DOHH2 (cell line): ENCODE data around the gene TMCO1.

ENCODE experiments used
- H3F3A ChIP-seq: fragments of 200-600 bp; sonication (generic), shearing (Covaris generic); 2 replicates; pipeline ENCODE4 v1.6.0; 2016; ENCODE audit warnings: antibody characterized with exemption, mild to moderate bottlenecking; ENCODE audit not compliant: control insufficient read depth, insufficient read depth
- H3K27ac ChIP-seq: fragments of 200-600 bp; sonication (generic); 2 replicates; pipeline ENCODE4 v1.5.1; 2014; ENCODE audit warnings: low read depth, mild to moderate bottlenecking, low read length, moderate library complexity
- H3K27me3 ChIP-seq: fragments of 200-600 bp; sonication (generic); 2 replicates; pipeline ENCODE4 v1.6.1; 2014; ENCODE audit warnings: mild to moderate bottlenecking, low read length, mixed read lengths; ENCODE audit not compliant: control insufficient read depth
- H3K36me3 ChIP-seq: fragments of 200-600 bp; sonication (generic); 2 replicates; pipeline ENCODE4 v1.6.1; 2014; ENCODE audit warnings: mild to moderate bottlenecking, low read length, moderate library complexity, mixed read lengths; ENCODE audit not compliant: control insufficient read depth
- H3K4me1 ChIP-seq: fragments of 200-600 bp; sonication (generic); 2 replicates; pipeline ENCODE4 v1.6.1; 2014; ENCODE audit warnings: mild to moderate bottlenecking, low read length, mixed read lengths; ENCODE audit not compliant: control insufficient read depth
- H3K4me2 ChIP-seq: fragments of 200-600 bp; sonication (generic); 2 replicates; pipeline ENCODE4 v1.6.0; 2014; ENCODE audit warnings: mild to moderate bottlenecking, low read length, moderate library complexity
- H3K4me3 ChIP-seq: fragments of 200-600 bp; sonication (generic); 2 replicates; pipeline ENCODE4 v1.5.1; 2014; ENCODE audit warnings: mild to moderate bottlenecking, low read length, mixed read lengths
- H3K79me2 ChIP-seq: fragments of 200-600 bp; sonication (generic); 2 replicates; pipeline ENCODE4 v1.6.1; 2014; ENCODE audit warnings: mild to moderate bottlenecking, low read length, mixed read lengths; ENCODE audit not compliant: control insufficient read depth
- H3K9me2 ChIP-seq: fragments of 200-600 bp; sonication (generic); replicated peaks from 2 replicates; pipeline ENCODE4 v1.6.1; 2014; ENCODE audit warnings: mild to moderate bottlenecking, low read length, mixed read lengths; ENCODE audit not compliant: control insufficient read depth
- H3K9me3 ChIP-seq: fragments of 200-600 bp; sonication (generic); 2 replicates; pipeline ENCODE4 v1.6.1; 2014; ENCODE audit warnings: antibody characterized with exemption, low read length, mixed read lengths; ENCODE audit not compliant: control insufficient read depth, insufficient read depth
- H4K20me1 ChIP-seq: fragments of 200-600 bp; sonication (generic); 2 replicates; pipeline ENCODE4 v1.6.0; 2014; ENCODE audit warnings: low read depth, mild to moderate bottlenecking, antibody characterized with exemption, low read length, moderate library complexity; ENCODE audit not compliant: control insufficient read depth, insufficient read depth
- EZH2phosphoT487 ChIP-seq: fragments of 200-600 bp; sonication (generic); IDR thresholded peaks from 2 replicates; pipeline ENCODE4 v1.6.1; 2017; ENCODE audit warnings: borderline replicate concordance, mild to moderate bottlenecking, antibody characterized with exemption, low read length, moderate library complexity, mixed read lengths
- TF ChIP-seq, protein P1 (sequence below): fragments of 200-600 bp; sonication (generic); IDR thresholded peaks from one replicate; pipeline ENCODE4 v1.5.1; 2014; ENCODE audit warnings: antibody characterized with exemption, mild to moderate bottlenecking, low read depth, low read length; ENCODE audit not compliant: poor library complexity, severe bottlenecking

Gene TMCO1

DNA sequence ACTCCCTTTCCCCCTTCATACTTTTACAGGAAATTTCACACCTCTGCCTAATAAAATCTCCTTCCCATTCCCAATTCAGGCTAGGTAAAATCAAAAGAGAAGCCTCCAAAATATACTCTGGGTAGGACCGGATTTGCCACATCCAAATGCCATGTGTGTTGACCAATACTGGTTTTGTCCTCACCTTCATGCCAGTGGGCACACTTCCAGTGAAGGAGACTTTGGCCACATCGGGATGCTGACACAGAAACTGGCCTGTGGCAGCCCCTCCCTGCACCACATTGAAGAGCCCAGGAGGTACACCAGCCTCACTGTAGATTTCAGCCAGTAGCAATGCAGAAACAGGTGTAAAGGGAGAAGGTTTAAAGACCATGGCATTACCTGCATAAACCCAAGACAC lies 88.4 kb downstream of the TMCO1 start:
- TF ChIP-seq EZH2phosphoT487 = no peak
- TF ChIP-seq, protein P1, sequence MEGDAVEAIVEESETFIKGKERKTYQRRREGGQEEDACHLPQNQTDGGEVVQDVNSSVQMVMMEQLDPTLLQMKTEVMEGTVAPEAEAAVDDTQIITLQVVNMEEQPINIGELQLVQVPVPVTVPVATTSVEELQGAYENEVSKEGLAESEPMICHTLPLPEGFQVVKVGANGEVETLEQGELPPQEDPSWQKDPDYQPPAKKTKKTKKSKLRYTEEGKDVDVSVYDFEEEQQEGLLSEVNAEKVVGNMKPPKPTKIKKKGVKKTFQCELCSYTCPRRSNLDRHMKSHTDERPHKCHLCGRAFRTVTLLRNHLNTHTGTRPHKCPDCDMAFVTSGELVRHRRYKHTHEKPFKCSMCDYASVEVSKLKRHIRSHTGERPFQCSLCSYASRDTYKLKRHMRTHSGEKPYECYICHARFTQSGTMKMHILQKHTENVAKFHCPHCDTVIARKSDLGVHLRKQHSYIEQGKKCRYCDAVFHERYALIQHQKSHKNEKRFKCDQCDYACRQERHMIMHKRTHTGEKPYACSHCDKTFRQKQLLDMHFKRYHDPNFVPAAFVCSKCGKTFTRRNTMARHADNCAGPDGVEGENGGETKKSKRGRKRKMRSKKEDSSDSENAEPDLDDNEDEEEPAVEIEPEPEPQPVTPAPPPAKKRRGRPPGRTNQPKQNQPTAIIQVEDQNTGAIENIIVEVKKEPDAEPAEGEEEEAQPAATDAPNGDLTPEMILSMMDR = no peak
- H3K79me2 ChIP-seq = peaks cover 12% of the 10 kb centered on the region
- H3F3A ChIP-seq = no peaks in the 10 kb centered on the region
- no peak overlapping the region for H3K4me3 ChIP-seq
- H3K4me2 ChIP-seq = no peak overlapping the region
- no peaks in the 10 kb centered on the region for H3K4me1 ChIP-seq
- no peaks in the 10 kb centered on the region for H3K27me3 ChIP-seq
- H3K27ac ChIP-seq = no peak overlapping the region
- H4K20me1 ChIP-seq = peaks cover 6% of the 10 kb centered on the region
- H3K9me3 ChIP-seq = no peaks in the 10 kb centered on the region
- H3K36me3 ChIP-seq = peaks cover 70% of the 10 kb centered on the region
- H3K9me2 ChIP-seq = no peaks in the 10 kb centered on the region

DNA sequence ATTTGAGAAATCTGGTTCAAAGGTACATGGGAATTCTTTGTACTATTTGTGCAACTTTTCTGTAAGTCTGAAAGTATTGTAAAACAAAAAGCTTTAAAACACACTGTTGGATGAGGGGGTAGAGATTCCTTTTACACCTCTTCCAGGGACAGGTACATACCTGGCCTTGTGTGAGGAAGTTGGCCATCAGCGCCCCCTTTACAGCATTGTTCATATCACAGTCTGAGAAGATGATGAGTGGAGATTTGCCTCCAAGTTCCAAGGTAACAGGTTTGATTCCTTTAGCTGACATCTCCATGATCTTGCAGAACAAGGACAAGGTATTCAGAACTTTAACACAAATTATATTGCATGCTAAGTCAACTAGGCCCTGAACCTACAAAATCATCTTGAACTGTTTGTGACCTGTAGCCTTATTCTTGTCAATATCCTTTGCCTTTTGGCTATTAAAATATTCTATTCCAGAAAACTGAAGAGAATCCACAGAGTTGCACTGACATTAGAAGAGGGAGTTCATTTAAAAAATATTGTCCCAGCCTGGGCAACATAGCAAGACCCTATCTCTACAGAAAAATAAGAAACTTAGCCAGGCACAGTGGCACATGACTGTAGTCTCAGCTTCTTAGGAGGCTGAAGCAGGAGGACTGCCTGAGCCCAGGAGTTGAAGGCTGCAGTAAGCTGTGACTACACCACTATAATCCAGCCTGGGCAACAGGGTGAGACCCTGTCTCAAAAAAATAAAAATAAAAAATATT lies 89.2 kb downstream of the TMCO1 start:
- Histone ChIP-seq H3K4me1 (no peaks in the 10 kb centered on the region), H3K27ac (no peak overlapping the region), H3K9me3 (no peaks in the 10 kb centered on the region), H3K9me2 (no peaks in the 10 kb centered on the region), H4K20me1 (peaks cover 4% of the 10 kb centered on the region; the same call in 1 of the 2 replicates), H3K4me2 (no peak overlapping the region), H3K79me2 (peaks cover 5% of the 10 kb centered on the region; the same call in 1 of the 2 replicates), H3K27me3 (no peaks in the 10 kb centered on the region), H3F3A (no peaks in the 10 kb centered on the region), H3K36me3 (peaks cover 63% of the 10 kb centered on the region), H3K4me3 (no peak overlapping the region)
- TF ChIP-seq, protein P1 = no peak
- TF ChIP-seq EZH2phosphoT487 = no peak

DNA sequence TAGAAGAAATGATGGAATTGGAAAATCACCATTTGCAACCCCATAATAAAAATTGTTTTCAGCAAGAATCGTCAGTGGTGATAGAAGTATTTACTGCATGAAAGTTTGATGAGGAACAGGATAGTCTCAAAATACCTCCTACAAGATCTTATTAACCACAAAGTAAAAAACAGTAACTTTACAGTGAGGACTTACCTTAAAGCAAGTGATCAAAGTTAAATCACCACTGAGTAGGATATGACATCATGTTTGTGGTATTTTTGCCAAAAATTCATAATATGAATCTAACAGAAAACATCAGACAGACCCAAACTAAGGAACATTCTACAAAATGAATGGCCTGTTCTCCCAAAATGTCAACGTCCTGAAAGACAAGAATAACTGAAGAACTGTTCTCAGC lies 90.2 kb downstream of the TMCO1 start:
- H3K4me2 ChIP-seq = no peak overlapping the region
- H3K4me3 ChIP-seq = no peak overlapping the region
- no peaks in the 10 kb centered on the region for H3K9me3 ChIP-seq
- no peaks in the 10 kb centered on the region for H3K9me2 ChIP-seq
- no peak for TF ChIP-seq EZH2phosphoT487
- TF ChIP-seq, protein P1 = no peak
- H3K4me1 ChIP-seq = no peaks in the 10 kb centered on the region
- H4K20me1 ChIP-seq = no peaks in the 10 kb centered on the region
- H3F3A ChIP-seq = no peaks in the 10 kb centered on the region
- no peaks in the 10 kb centered on the region for H3K27me3 ChIP-seq
- peaks cover 55% of the 10 kb centered on the region for H3K36me3 ChIP-seq
- H3K79me2 ChIP-seq = no peaks in the 10 kb centered on the region
- no peak overlapping the region for H3K27ac ChIP-seq
